Esophagus muscularis mucosa (tissue), 4 donors: ENCODE measurements around the gene EID3. TPM values are rescaled to one million over a fixed set of nuclear protein-coding genes. Genes with fewer than 3 reads are reported as not detected.

Experiments used
- DNase-seq: peaks from one replicate; pipeline ENCODE4 v3.0.0-alpha.2; 2017; ENCODE audit errors: extremely low spot score
- H3K27ac ChIP-seq, 4 donors: fragments of 200-600 bp; sonication (generic); replicated peaks in 1 of 4; 1 replicate in 3 of 4; 2 replicates in 1 of 4; pipeline ENCODE4 v1.5.1; 2016 to 2019; ENCODE audit warnings: mild to moderate bottlenecking in 1 of 4
- H3K27me3 ChIP-seq, 4 donors: fragments of 200-600 bp; sonication (generic); one replicate each; pipeline versions ENCODE4 v1.5.1 to v1.6.0; 2016 to 2019
- H3K36me3 ChIP-seq, 4 donors: fragments of 200-600 bp; sonication (generic); one replicate each; pipeline ENCODE4 v1.5.1; 2016 to 2019
- H3K4me1 ChIP-seq, 4 donors: fragments of 200-600 bp; sonication (generic); one replicate each; pipeline ENCODE4 v1.5.1; 2016 to 2019
- H3K4me3 ChIP-seq, 4 donors: fragments of 200-600 bp; sonication (generic); 1 replicate in 2 of 4; 2 replicates in 2 of 4; pipeline ENCODE4 v1.5.1; 2016 to 2019; ENCODE audit warnings: mild to moderate bottlenecking in 4 of 4, moderate library complexity in 1 of 4
- H3K9me3 ChIP-seq, 4 donors: fragments of 200-600 bp; sonication (generic); 1 replicate in 3 of 4; 2 replicates in 1 of 4; pipeline ENCODE4 v1.5.1; 2016 to 2019
- CTCF ChIP-seq, 3 experiments: fragments of 200-600 bp in 2 of 3; fragments of 450-650 bp in 1 of 3; sonication (generic) in 2 of 3; IDR thresholded peaks; one replicate each; pipeline ENCODE4 v1.5.1; 2017 to 2019; ENCODE audit warnings: antibody characterized with exemption in 3 of 3, mild to moderate bottlenecking in 2 of 3, moderate library complexity in 1 of 3
- EP300 ChIP-seq: sonication (generic); formaldehyde crosslinking; IDR thresholded peaks from one replicate; pipeline ENCODE4 v1.6.1; 2017; ENCODE audit warnings: antibody characterized with exemption
- POLR2A ChIP-seq: fragments of 450-650 bp; IDR thresholded peaks from one replicate; pipeline ENCODE4 v1.6.1; 2017; ENCODE audit warnings: antibody characterized with exemption, moderate library complexity, mild to moderate bottlenecking, low read depth
- POLR2AphosphoS5 ChIP-seq, 2 donors: sonication (generic); formaldehyde crosslinking; IDR thresholded peaks; one replicate each; pipeline ENCODE4 v1.6.1; 2017; ENCODE audit warnings: antibody characterized with exemption in 2 of 2
- WGBS: methylation state at CpG from one replicate; pipeline ENCODE4 v1.1.5; 2018; 5-methylcytosine and 5-hydroxymethylcytosine counted together
- intact Hi-C: fragments of 100-400 bp; cut with DNase I; formaldehyde crosslinking; loops from one replicate; pipeline ENCODE4 v1.15.1; 2023
- total RNA-seq, 4 donors: library from RNA; depleted of rRNA; stranded (reverse); fragments of >200 nt; gene quantifications; one replicate each; pipeline versions ENCODE4 v1.1.0 to v1.2.1, GENCODE V29; 2016

Gene EID3
- total RNA-seq, 4 donors from 2014 or later, result 7.6 to 19.5 (median 12.1) TPM

DNA sequence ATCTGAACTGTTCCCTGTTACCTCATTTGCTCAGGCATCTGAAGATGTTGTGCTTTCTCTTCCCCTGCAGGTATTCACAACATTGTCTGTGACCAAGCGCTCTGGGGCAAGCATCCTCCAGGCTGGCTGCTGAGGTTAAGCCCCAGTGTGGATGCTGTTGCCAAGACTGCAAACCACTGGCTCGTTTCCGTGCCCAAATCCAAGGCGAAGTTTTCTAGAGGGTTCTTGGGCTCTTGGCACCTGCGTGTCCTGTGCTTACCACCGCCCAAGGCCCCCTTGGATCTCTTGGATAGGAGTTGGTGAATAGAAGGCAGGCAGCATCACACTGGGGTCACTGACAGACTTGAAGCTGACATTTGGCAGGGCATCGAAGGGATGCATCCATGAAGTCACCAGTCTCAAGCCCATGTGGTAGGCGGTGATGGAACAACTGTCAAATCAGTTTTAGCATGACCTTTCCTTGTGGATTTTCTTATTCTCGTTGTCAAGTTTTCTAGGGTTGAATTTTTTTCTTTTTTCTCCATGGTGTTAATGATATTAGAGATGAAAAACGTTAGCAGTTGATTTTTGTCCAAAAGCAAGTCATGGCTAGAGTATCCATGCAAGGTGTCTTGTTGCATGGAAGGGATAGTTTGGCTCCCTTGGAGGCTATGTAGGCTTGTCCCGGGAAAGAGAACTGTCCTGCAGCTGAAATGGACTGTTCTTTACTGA is 44.9 kb downstream of the EID3 start:
- Histone ChIP-seq H3K4me1 (peaks cover 5 to 22% (median 11%) of the 10 kb centered on the region in 4 donors), H3K27me3 (no peaks in the 10 kb centered on the region), H3K27ac (no peak overlapping the region), H3K4me3 (no peak overlapping the region), H3K9me3 (no peaks in the 10 kb centered on the region), H3K36me3 (peaks cover 42 to 100% (median 83%) of the 10 kb centered on the region in 4 donors)
- intact Hi-C loops, result no loop called here
- TF ChIP-seq POLR2A (no peak), CTCF (IDR thresholded peaks at IDR 0.05) (no peak), EP300 (no peak), POLR2AphosphoS5 (IDR thresholded peaks at IDR 0.05) (peak; percentile 4 to 28)
- 93% methylated on average over 11 of the region's 11 CpGs for WGBS
- no peak for DNase-seq

GRCh38 chr12:104348994-104349494 is 45.5 kb downstream of the EID3 start:
- DNase-seq, result no peak
- WGBS, result 89% methylated on average over 2 of the region's 2 CpGs
- H3K4me1 ChIP-seq, result peaks cover 5 to 16% (median 8%) of the 10 kb centered on the region in 4 donors
- peaks cover 42 to 100% (median 82%) of the 10 kb centered on the region in 4 donors for H3K36me3 ChIP-seq
- no peak overlapping the region for H3K27ac ChIP-seq
- no peaks in the 10 kb centered on the region for H3K27me3 ChIP-seq
- H3K9me3 ChIP-seq, result no peaks in the 10 kb centered on the region
- intact Hi-C loops, result no loop called here
- H3K4me3 ChIP-seq, result no peak overlapping the region
- TF ChIP-seq POLR2A (no peak), POLR2AphosphoS5 (IDR thresholded peaks at IDR 0.05) (no peak), EP300 (no peak), CTCF (IDR thresholded peaks at IDR 0.05) (no peak)

GRCh38 chr12:104350211-104351056 is 46.9 kb downstream of the EID3 start:
- peaks cover 0 to 3% (median 0%) of the 10 kb centered on the region in 4 donors for H3K4me1 ChIP-seq
- no peak overlapping the region for H3K27ac ChIP-seq
- no peak for TF ChIP-seq CTCF (IDR thresholded peaks at IDR 0.05)
- no peak for TF ChIP-seq EP300
- TF ChIP-seq POLR2A, result no peak
- TF ChIP-seq POLR2AphosphoS5 (IDR thresholded peaks at IDR 0.05), result no peak
- no peak for DNase-seq
- intact Hi-C loops, result no loop called here
- no peaks in the 10 kb centered on the region for H3K27me3 ChIP-seq
- H3K4me3 ChIP-seq, result no peak overlapping the region
- 85% methylated on average over 8 of the region's 8 CpGs for WGBS
- H3K36me3 ChIP-seq, result peaks cover 34 to 97% (median 79%) of the 10 kb centered on the region in 4 donors
- no peaks in the 10 kb centered on the region for H3K9me3 ChIP-seq

- 96% methylated on average over 4 of the region's 4 CpGs for WGBS
- no peak for TF ChIP-seq CTCF (IDR thresholded peaks at IDR 0.05)
- no peak for TF ChIP-seq POLR2AphosphoS5 (IDR thresholded peaks at IDR 0.05)
- TF ChIP-seq POLR2A, result no peak
- TF ChIP-seq EP300, result no peak
- Histone ChIP-seq H3K4me3 (no peak overlapping the region), H3K27me3 (no peaks in the 10 kb centered on the region), H3K9me3 (no peaks in the 10 kb centered on the region), H3K4me1 (no peaks in the 10 kb centered on the region), H3K36me3 (peaks cover 31 to 88% (median 71%) of the 10 kb centered on the region in 4 donors), H3K27ac (no peak overlapping the region)
- intact Hi-C loops, result no loop called here
- DNase-seq, result no peak
These were observed 47.8 kb downstream of the EID3 start for GRCh38 chr12:104351057-104351983.
